CD4-positive, alpha-beta T cell treated with Interleukin-6 for 4 hours (primary cell): ENCODE measurements around the gene CYBA.
A peak's percentile ranks its signal among the peaks of the same experiment; 100 is the strongest.

ENCODE experiments used
- DNase-seq: peaks from one replicate; pipeline ENCODE4 v3.0.0-alpha.2; 2020; ENCODE audit warnings: mixed read lengths

Gene CYBA

DNA sequence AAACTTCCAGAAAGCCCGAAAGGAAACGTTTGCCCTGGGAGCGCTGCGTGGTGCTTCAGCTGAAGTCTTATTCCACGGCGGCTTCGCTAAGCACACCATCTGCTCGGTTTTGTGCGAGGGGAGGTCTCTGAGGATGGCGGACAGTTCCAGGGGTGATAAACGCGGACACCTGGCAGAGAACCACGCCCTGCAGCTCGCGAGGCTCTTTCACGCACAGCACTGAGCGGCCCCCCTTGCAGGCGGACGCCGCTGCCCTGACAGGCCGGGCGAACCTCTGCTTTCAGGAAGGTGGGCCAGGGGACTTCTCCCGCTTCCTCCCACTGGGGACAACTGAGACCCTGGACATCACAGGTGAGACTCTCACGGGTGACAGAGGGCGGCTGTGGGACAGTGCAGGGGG lies 8.3 kb upstream of the CYBA start:
- DNase-seq = no peak

DNA sequence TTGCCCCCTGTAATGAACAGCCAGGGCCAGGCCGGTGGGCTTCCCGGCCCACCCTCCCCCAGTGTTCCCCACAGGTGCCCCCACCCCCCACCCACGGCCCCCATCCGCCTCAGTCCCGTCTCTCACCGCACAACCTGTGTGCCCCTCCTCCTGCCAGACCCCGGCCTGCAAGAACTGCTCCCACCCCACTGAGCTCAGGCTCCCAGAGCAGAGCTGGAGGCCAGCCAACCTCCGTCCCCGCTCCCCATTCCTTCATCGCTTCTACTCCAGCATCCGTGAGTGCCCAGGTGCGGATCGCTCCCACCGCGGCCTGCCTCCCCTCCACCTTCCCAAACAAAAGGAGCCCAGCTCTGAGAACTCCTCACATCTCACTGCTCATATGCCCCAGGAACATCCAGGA lies 7.9 kb upstream of the CYBA start:
- DNase-seq = no peak

DNA sequence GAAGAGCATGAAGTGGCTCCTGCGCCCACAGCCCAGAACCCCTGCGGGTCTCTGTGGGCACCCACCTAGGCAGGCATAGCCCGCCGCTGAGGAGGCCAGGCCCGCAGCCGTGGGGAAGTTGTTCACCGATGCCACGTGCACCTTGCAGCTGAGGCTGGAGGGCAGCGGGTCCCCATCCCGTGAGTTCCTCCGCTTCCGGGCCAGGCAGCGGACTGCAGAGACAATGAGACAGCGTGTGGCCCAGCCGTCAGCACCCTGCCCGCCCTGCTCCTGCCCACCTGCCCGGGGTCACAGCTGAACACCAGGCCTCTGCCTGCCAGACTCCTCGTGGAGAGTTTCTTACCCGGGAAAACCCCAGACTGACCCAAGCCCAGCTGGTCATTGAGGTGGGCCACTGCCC lies 6.5 kb upstream of the CYBA start:
- no peak for DNase-seq

- no peak for DNase-seq
Observed at GRCh38 chr16:88656291-88656980, 5.6 kb upstream of the CYBA start.

- no peak for DNase-seq
Observed at GRCh38 chr16:88655733-88656281, 5.0 kb upstream of the CYBA start.

DNA sequence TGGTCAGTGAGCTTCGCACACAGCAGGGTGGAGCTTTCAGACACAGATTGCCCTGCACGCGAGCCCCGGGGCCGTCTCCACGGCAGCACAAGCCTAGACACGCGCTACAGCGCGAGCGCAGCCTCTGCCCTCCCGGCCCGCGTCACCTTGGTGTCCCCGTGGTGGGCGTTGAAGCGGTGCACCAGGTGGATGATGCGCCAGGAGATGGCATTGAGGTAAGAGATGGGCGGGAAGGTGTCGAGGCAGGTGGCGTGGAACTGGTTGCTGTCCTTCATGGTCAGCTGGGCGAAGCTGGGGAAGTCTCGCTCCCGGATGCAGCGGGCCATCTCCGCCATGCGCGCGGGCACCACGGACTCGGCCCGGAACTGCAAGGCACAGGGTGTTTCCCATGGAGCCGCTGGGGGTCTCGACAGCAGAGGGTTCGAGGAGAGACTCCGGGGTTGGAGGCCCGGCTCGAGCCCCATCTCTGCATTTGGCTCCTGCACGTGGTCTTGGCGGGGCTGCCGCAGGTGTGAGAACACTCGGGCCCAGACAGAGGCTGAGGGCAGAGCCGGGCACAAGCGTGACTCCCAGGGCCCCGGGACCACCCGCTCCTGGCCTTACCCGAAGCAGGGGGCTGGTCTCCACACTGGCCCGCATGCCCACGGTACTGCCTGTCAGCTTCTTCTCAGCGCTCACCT lies 4.3 kb upstream of the CYBA start:
- DNase-seq = no peak

GRCh38 chr16:88654363-88655052 lies 3.7 kb upstream of the CYBA start:
- DNase-seq = no peak

DNA sequence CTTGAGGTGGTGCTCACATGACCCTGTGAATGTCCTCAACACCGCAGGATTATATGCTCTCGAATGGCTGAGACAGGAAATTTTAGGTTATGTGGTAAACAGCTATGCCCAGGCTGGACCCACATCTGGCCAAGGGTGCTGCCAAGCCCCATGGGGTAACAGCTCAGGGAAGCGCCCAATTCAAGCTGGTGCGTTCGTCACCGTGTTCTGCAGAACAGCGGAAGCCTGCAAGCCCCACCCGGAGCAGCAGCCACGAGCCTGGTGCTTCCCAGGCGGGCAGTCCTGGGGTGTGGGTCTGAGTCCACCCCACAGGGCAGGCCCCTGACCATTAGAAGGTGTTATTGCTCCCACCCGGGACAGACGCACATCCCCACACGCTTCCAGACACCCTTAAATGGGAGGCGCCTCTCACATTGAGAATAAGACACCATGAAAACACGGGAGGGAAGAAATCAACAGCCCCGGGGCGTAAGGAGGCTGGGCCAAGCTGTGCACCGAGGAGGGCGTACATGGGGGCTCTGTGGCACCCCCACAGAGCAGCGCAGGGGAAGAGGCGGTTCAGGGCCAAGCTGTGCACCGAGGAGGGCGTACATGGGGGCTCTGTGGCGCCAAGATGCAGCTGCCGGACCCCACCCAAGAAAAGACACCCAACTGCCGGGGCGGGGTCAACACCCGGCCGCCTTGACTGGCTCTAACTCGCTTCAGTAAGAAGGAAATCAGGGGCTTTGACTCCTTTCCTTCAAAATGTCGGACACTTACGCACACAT lies 2.9 kb upstream of the CYBA start:
- DNase-seq = no peak

DNA sequence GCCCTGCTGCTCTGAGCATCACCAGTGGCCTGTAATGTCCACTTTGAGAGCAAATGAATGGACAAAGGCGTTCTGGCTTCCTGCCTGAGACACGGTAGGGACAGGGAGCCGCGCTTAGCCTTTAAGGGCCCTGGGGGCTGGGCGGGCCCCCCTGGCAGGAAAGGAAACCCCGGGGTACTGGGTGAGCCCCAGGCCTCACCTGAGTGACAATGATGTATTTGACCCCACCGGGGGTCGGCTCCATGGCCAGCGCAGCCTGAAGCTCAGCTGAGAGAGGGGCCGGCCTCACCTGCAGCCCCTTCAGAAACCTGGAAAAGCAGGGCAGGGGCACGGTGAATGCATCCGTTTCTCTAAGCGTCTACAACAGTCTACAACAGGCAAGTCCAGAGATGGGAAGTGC lies 2.2 kb upstream of the CYBA start:
- no peak for DNase-seq

- no peak for DNase-seq
Observed at GRCh38 chr16:88652762-88653063, 1.9 kb upstream of the CYBA start.

DNA sequence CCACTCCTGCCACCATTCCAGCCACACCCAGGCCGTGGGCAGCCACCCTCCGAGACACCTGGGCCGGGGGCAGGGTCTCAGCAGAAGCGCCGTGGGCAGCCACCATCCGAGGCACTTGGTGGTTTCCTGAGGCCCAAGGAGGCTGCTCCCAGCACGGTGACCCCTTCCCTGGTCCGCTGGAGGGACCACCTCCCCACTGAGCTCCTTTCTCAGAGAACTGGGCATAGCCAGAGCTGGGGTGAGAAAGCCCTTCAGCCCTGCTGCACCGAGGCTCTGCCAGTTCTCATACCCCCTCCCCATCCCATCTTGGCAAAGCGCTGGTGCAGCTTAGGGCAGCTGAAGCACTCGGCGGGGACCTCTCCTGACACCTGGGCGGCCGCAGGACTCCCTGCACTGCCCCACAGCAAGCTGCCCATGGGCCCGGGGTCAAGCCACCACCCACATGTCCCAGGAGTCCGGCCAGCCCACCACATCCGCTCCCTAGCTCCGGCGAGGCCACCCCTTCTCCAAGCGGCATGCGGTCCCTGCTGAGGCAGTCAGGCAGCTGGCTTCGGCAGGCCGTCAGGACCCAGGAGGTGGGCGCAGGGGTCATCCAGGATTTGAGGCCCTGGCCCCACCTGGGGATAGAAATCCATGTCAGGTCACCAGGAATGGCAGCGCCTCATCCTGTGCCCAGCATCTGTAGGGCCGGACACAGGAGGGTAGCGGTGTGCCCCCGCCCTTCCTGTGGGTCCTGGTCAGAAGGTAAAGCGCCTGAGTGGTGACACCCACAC lies 1.3 kb upstream of the CYBA start:
- DNase-seq = no peak

- peak; percentile 77 for DNase-seq
Observed at GRCh38 chr16:88651276-88651988, 579 bp upstream of the CYBA start.

DNA sequence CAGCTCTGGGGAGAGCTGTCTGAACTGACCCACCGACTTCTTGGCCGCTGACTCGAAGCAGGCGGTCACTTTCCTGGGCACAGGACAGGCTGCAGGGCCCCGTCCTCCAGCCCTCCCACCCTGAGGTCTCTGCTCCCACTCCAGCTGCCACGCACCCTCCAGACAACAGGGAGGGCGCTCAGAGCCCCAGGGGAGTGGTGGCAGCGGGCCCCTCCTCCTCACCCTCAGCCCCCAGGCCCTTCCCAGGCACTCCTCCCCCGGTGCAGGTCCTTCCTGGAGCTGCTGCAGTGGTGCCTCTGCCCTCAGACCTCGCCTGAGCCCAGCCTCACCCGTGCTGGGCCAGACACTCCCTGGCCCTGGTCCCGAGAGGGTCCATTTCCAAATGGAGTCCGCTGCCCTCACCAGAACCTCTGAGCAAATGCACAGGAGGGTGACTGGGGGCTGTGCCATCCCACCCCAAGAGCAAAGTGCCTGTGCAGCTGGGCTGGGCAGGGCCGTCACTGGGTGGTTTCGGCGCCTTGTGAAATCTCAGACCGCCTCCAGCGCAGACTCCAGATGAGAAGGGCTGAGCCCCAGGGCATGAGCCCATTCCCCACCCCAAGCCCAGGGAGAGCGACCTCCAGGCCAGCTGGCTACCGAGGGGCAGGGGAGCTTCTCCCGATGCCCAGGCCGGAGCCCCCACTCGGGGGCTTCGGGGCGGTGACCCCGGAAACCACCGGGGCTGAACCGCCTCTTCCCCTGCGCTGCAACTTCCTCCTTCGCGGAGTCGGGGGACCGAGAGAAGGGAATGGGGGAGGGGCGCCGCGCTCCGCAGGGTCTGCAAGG lies 717 bp downstream of the CYBA start:
- peak; percentile 59 for DNase-seq

DNA sequence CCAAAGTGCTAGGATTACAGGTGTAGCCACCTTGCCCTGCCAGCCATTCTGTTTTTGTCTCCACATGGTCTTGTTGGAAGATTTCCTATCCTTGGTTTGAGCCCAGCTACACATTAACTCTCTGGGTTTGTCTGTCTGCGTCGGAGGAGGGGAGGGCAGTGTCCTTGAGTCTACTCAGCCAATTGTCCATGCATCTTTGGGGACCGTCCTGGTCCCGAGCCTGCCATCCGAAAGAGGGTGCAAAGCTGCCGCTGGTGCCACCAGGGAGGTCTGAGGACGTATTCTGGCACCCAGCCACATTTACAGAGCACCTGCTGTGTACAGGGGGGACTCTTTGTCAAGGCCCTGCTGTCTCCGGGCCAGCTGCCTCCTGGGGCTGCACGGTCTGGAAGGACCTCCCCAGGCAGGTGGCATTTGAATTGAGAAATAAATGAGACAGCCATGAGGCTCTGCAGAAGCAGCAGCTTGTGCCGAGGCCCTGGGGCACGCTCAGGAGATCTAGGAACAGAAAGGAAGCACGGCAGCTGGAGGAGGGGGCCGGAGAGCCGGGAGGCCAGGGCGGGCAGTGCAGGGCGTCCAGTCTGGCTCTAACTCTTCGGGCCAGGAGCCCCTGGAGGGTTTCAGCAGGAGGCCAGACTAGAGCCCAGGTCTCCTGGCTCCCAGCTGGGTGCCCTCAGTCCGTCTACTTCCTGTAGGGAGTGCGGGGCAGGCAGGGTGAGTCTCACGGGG lies 1.5 kb downstream of the CYBA start:
- no peak for DNase-seq

DNA sequence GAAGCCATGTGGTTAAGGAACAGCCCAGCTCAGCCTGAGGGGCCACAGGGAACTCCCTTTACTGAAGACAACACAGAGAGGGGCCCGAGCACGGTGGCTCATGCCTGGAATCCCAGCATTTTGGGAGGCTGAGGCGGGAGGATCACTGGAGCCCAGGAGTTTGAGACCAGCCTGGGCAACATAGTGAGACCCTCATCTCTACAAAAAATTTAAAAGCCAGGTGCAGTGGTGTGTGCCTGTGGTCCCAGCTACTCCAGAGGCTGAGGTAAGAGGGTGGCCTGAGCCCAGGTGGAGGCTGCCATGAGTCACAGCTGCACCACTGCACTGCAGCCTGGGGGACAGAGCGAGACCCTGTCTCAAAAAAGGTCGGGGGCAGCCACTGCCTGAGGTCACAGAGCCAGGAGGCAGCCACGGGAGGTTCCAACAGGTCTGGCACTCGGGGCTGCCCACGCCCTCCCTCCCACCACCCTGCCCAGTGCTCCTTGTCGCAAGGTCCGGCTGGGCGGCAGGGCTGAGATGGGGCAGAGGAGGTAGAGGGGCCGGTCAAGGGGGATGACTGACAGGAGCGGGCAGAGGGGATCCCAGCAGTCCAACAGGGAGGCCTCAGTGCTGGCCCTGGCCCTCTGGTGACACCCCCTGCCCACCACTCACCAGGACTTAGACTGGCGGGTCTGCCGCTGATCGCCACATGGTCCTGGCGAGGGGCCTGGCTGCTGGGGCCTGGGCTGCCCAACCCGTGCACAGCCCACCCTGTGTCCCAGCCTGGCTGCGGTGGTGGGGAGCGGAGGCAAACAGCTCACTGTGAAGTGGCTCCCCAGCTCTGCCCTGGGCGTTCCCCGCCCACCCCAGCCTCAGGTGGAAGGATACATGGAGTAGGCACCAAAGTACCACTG lies 3.4 kb downstream of the CYBA start:
- DNase-seq = no peak

DNA sequence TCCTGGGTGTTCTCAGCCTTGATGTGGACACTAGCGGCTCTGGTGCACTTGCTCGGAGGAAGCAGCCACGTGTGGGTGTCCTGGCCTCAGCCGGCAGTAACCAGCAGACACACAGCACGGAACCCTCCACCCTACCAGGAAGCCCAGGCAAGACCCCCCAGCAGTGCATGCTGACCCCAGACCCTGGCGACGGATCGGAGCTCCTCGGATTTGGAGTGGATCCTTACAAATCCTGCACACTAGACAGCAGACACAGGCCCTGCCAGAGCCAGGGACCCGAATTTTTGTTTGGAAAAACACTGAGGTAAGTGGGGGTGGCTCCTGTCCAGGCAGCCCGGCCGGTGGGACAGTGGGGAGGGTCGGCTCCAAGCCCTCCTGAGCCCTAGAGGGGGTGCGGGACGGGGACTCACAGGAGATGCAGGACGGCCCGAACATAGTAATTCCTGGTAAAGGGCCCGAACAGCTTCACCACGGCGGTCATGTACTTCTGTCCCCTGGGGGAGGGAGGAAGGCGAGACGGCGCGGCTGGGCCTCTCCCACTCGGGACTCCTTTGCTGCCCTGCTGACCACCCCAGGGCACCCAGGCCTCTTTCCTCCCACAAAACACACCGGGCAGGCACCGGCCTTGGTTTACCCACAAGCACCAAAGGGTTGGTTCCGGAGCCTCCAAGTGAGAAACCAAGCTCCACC lies 4.4 kb downstream of the CYBA start:
- no peak for DNase-seq

- no peak for DNase-seq
Observed at GRCh38 chr16:88645941-88646340, 4.9 kb downstream of the CYBA start.

DNA sequence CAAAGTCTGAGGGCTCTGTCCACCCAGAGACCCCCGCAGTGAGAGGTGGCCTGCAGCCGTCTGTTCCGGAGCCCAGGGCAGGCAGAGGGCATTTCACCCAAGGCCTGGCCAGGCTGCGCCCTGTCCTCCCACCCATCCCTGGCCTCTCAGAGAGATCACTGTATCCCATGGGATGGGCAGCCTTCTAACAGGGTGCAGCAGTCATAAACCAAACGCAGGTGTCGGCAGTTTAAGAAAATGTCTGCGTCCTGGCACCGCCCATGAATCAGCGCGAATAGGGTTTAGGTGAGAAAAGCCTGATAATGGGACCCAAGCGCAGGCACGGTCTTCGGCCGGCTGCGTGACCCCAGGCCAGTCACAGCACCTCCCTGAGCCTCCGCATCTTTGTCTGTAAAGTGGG lies 5.4 kb downstream of the CYBA start:
- DNase-seq = no peak

GRCh38 chr16:88643644-88643932 lies 7.3 kb downstream of the CYBA start:
- no peak for DNase-seq
